Mesenchymal stem cell (in vitro differentiated cells and primary cell): ENCODE data around the gene FOXO6. TPM values are rescaled to one million over a fixed set of nuclear protein-coding genes. Genes with fewer than 3 reads are reported as not detected.
A peak's percentile ranks its signal among the peaks of the same experiment; 100 is the strongest.

Experiments
- DNase-seq: peaks from one replicate; pipeline ENCODE4 v3.0.0-alpha.2; 2013
- H2AFZ ChIP-seq: one replicate; pipeline ENCODE4 v1.6.1; 2013; ENCODE audit warnings: low read depth, mild to moderate bottlenecking, control low read depth, inconsistent platforms, low read length, moderate library complexity
- H2AK5ac ChIP-seq: 2 replicates; pipeline ENCODE4 v1.6.1; 2013; ENCODE audit warnings: low read length, moderate library complexity, mild to moderate bottlenecking, inconsistent platforms; ENCODE audit not compliant: severe bottlenecking
- H2BK120ac ChIP-seq: one replicate; pipeline ENCODE4 v1.6.1; 2013; ENCODE audit warnings: low read depth, mild to moderate bottlenecking, inconsistent platforms, low read length, moderate library complexity
- H2BK12ac ChIP-seq, 2 experiments: one replicate each; pipeline ENCODE4 v1.6.1; 2013; ENCODE audit warnings: inconsistent platforms in 2 of 2, low read length in 2 of 2, mild to moderate bottlenecking in 2 of 2, moderate library complexity in 2 of 2, control low read depth in 1 of 2
- H2BK15ac ChIP-seq: one replicate; pipeline ENCODE4 v1.6.1; 2013; ENCODE audit warnings: mild to moderate bottlenecking, low read depth, inconsistent platforms; ENCODE audit not compliant: poor library complexity, severe bottlenecking
- H2BK5ac ChIP-seq: 2 replicates; pipeline ENCODE4 v1.6.1; 2013; ENCODE audit warnings: low read depth, mild to moderate bottlenecking, low read length, control low read depth, inconsistent platforms; ENCODE audit not compliant: poor library complexity, severe bottlenecking
- H3K14ac ChIP-seq, 2 experiments: one replicate each; pipeline ENCODE4 v1.6.1; 2013; ENCODE audit warnings: inconsistent platforms in 2 of 2, low read length in 2 of 2, control low read depth in 1 of 2, mild to moderate bottlenecking in 1 of 2, moderate library complexity in 1 of 2
- H3K18ac ChIP-seq, 2 experiments: one replicate each; pipeline ENCODE4 v1.6.1; 2013; ENCODE audit warnings: inconsistent platforms in 2 of 2, low read length in 2 of 2, control low read depth in 1 of 2, low read depth in 1 of 2, mild to moderate bottlenecking in 1 of 2
- H3K23ac ChIP-seq, 2 experiments: one replicate each; pipeline ENCODE4 v1.6.1; 2013; ENCODE audit warnings: inconsistent platforms in 2 of 2, low read length in 2 of 2, mild to moderate bottlenecking in 2 of 2, moderate library complexity in 2 of 2, control low read depth in 1 of 2
- H3K27ac ChIP-seq: 2 replicates; pipeline ENCODE4 v1.5.1; 2013; ENCODE audit warnings: mild to moderate bottlenecking, moderate library complexity, low read length, control low read depth, inconsistent platforms; ENCODE audit not compliant: poor library complexity, severe bottlenecking
- H3K27me3 ChIP-seq, 2 experiments: 2 replicates each; pipeline versions ENCODE4 v1.6.1 to v1.7.0; 2013; ENCODE audit warnings: low read length in 2 of 2, mild to moderate bottlenecking in 2 of 2, moderate library complexity in 2 of 2, control low read depth in 1 of 2, inconsistent platforms in 1 of 2; ENCODE audit not compliant: control insufficient read depth in 1 of 2, insufficient read depth in 1 of 2
- H3K36me3 ChIP-seq, 2 experiments: 2 replicates each; pipeline versions ENCODE4 v1.6.1 to v1.7.0; 2013; ENCODE audit warnings: low read length in 2 of 2, control low read depth in 1 of 2, inconsistent platforms in 1 of 2, low read depth in 1 of 2, mild to moderate bottlenecking in 1 of 2; ENCODE audit not compliant: insufficient read depth in 2 of 2, control insufficient read depth in 1 of 2
- H3K4ac ChIP-seq, 2 experiments: one replicate each; pipeline ENCODE4 v1.6.1; 2013; ENCODE audit warnings: inconsistent platforms in 2 of 2, low read length in 2 of 2, mild to moderate bottlenecking in 2 of 2, moderate library complexity in 2 of 2, control low read depth in 1 of 2, low read depth in 1 of 2
- H3K4me1 ChIP-seq: 2 replicates; pipeline ENCODE4 v1.6.1; 2013; ENCODE audit warnings: low read depth, low read length, control low read depth; ENCODE audit not compliant: control insufficient read depth, insufficient read depth
- H3K4me2 ChIP-seq: 2 replicates; pipeline ENCODE4 v1.6.1; 2013; ENCODE audit warnings: low read length, mild to moderate bottlenecking, inconsistent platforms; ENCODE audit not compliant: poor library complexity, severe bottlenecking
- H3K4me3 ChIP-seq, 2 experiments: 2 replicates each; pipeline versions ENCODE4 v1.5.1 to v1.7.0; 2013; ENCODE audit warnings: low read length in 2 of 2, mild to moderate bottlenecking in 2 of 2, control low read depth in 1 of 2, low read depth in 1 of 2; ENCODE audit not compliant: insufficient read depth in 1 of 2
- H3K79me1 ChIP-seq: replicated peaks from 2 replicates; pipeline ENCODE4 v1.6.1; 2013; ENCODE audit warnings: mild to moderate bottlenecking, control low read depth, low read length, inconsistent platforms; ENCODE audit not compliant: poor library complexity, severe bottlenecking
- H3K9ac ChIP-seq: 2 replicates; pipeline ENCODE4 v1.7.0; 2013; ENCODE audit warnings: mild to moderate bottlenecking, low read length, moderate library complexity
- H3K9me3 ChIP-seq: 2 replicates; pipeline ENCODE4 v1.7.0; 2013; ENCODE audit warnings: mild to moderate bottlenecking, low read length; ENCODE audit not compliant: control insufficient read depth
- H4K8ac ChIP-seq: one replicate; pipeline ENCODE4 v1.6.1; 2013; ENCODE audit warnings: inconsistent platforms, mild to moderate bottlenecking, low read length, moderate library complexity
- H4K91ac ChIP-seq: one replicate; pipeline ENCODE4 v1.6.1; 2013; ENCODE audit warnings: mild to moderate bottlenecking, low read length, inconsistent platforms
- WGBS: methylation state at CpG from one replicate; pipeline ENCODE4 v1.1.7; 2013; ENCODE audit warnings: mixed read lengths; 5-methylcytosine and 5-hydroxymethylcytosine counted together
- polyA plus RNA-seq, 2 experiments: library from polyadenylated mRNA; stranded (reverse); fragments of 200-250 nt; gene quantifications; one replicate each; pipeline ENCODE4 v1.2.3, GENCODE V29; 2013

The FOXO6 gene
- 0.59 TPM for polyA plus RNA-seq (2013, experiment 1 of 2)
- 0.71 TPM for polyA plus RNA-seq (2013, experiment 2 of 2)

DNA sequence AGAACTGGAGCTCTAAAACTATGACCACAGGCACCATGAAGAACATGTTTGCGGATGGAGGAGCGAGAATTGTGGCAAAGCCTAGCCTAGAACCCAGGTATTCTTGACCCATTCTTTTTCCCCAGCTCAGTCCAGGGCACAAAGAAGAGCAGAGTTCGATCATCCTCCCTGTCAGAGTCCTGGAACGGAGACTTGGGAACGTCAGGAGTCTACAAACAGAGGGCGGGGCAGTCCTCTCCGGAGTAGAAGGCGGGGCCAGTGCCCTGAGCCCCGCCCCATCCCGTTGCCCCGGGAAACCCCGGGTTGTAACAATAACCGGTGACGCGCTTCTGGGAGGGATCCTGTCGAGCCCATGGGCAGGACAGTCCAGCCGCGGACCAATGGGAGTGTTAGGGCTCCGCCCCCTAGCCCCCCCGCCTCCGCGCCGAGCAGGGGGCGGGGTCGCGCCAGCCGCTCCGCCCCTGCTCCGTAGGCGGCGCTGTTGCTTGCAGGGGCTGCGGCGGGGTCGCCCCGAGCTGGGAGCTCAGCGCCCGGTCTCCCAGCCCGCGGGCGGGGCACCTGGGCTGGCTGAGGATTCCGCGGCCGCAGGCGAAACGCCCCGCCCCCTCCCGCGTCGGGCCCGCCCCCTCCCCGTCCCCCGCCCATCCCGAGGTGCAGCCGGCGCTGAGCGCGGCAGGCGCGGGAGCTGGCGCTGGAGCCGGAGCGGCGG lies at the start of gene FOXO6:
TSS of gene FOXO6 (plus strand) at position 649 of the 709 bp plus-strand sequence.
- H3K4me1 ChIP-seq = peaks cover 41% of the 10 kb centered on the region
- H3K4me2 ChIP-seq = peak within 1 kb of the TSS; percentile 92
- peaks cover 38 to 66% of the 10 kb centered on the region in 2 experiments for H3K27me3 ChIP-seq
- 3% methylated on average over 35 of the region's 63 CpGs for WGBS
- no peaks in the 10 kb centered on the region for H3K9me3 ChIP-seq
- H2BK12ac ChIP-seq = peak within 1 kb of the TSS; percentile 14 to 32
- no peak within 1 kb of the TSS for H2AK5ac ChIP-seq
- H3K4me3 ChIP-seq = peak within 1 kb of the TSS; percentile 67 to 69
- peak; percentile 98 for DNase-seq
- H3K18ac ChIP-seq = peak within 1 kb of the TSS in 1 of 2 experiments; percentile 26
- H3K79me1 ChIP-seq = no peaks in the 10 kb centered on the region
- peak within 1 kb of the TSS; percentile 78 for H2AFZ ChIP-seq
- H3K9ac ChIP-seq = peak within 1 kb of the TSS; percentile 41
- H3K23ac ChIP-seq = peak within 1 kb of the TSS in 1 of 2 experiments; percentile 62
- no peak within 1 kb of the TSS for H4K8ac ChIP-seq
- H3K14ac ChIP-seq = no peak within 1 kb of the TSS
- H4K91ac ChIP-seq = no peak within 1 kb of the TSS
- H2BK15ac ChIP-seq = peak within 1 kb of the TSS; percentile 68
- no peak within 1 kb of the TSS for H3K4ac ChIP-seq
- H2BK5ac ChIP-seq = no peak within 1 kb of the TSS
- no peak within 1 kb of the TSS for H3K27ac ChIP-seq
- no peaks in the 10 kb centered on the region for H3K36me3 ChIP-seq
- H2BK120ac ChIP-seq = no peak within 1 kb of the TSS

DNA sequence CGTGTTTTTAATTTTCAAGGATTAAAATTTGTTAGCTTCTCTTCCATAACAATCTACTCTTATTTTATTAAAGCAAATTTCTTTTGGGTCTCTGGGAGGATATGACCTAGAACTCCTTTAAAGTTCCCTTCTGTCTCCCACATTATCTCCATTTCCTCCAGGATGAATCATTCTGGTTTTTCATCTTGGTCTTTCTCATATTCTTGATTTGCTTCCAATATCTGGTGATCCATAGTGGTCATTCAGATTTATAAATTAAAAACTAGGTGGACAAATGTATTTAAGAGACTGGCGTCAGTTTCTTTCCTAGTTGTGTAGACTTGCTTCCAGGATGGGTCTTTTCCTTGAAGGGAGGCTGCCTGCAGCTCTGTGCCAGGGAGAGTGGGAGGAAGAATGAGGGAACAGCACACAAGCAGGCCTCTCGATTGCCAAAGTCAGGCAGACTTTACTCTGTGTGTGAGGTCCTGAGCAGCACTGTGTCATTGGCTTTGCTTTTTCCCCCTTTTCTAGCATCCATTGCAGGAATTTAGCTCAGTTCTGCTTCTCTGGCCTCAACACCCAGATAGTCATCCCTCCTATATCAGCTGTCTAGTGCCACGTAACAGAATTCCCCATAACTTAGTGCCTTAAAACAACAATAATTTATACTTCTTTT lies 48.1 kb upstream of the FOXO6 start:
- Histone ChIP-seq H2AFZ (no peak overlapping the region), H3K23ac (no peak overlapping the region)
- DNase-seq = no peak

DNA sequence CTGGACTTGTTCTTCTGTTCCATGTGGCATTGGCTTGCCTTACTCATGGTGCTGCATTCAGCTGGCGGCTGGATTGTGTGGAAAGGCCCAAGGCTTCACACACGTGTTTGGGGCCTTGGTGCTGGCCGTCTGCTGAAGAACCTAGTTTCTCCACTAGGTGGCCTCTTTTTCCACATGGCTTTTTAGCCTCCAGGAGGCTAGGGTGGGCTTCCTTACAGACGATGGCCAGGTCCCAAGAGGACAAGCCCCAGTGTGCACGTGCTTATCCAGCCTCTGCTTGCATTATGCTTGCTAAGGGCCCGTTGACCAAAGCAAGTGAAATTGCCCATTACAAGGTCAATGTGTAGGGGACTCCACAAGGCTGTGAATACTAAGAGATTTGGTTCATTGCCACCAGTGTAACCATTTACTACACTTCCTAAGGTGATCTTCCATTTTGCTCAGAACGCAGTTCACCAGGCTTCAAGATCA lies 47.5 kb upstream of the FOXO6 start:
- DNase-seq = peak; percentile 26
- Histone ChIP-seq H3K4me3 (no peak overlapping the region), H2BK5ac (no peak overlapping the region), H3K9ac (peak overlapping the region; percentile 64), H4K91ac (no peak overlapping the region), H3K4me2 (no peak overlapping the region), H3K27me3 (peaks cover 7 to 15% of the 10 kb centered on the region in 2 experiments), H3K79me1 (no peaks in the 10 kb centered on the region), H3K23ac (no peak overlapping the region), H2BK12ac (no peak overlapping the region), H4K8ac (no peak overlapping the region), H3K14ac (no peak overlapping the region), H3K9me3 (no peaks in the 10 kb centered on the region), H2AFZ (no peak overlapping the region), H2AK5ac (no peak overlapping the region), H3K36me3 (no peaks in the 10 kb centered on the region), H3K4me1 (peaks cover 2% of the 10 kb centered on the region), H3K27ac (no peak overlapping the region), H2BK120ac (no peak overlapping the region), H3K18ac (no peak overlapping the region), H2BK15ac (no peak overlapping the region), H3K4ac (no peak overlapping the region)
- 64% methylated on average over 7 of the region's 7 CpGs for WGBS

More for the DNA sequence above, 48.1 kb upstream of the FOXO6 start:
- no peak overlapping the region for H2BK5ac ChIP-seq
- no peak overlapping the region for H2AK5ac ChIP-seq
- no peaks in the 10 kb centered on the region for H3K9me3 ChIP-seq
- no peak overlapping the region for H3K27ac ChIP-seq
- no peak overlapping the region for H2BK120ac ChIP-seq
- H3K79me1 ChIP-seq = no peaks in the 10 kb centered on the region
- H3K4ac ChIP-seq = no peak overlapping the region
- peak overlapping the region; percentile 64 for H3K9ac ChIP-seq
- H3K27me3 ChIP-seq = peaks cover 7 to 11% of the 10 kb centered on the region in 2 experiments
- no peak overlapping the region for H2BK12ac ChIP-seq
- no peak overlapping the region for H4K8ac ChIP-seq
- no peak overlapping the region for H3K18ac ChIP-seq
- H3K14ac ChIP-seq = no peak overlapping the region
- H2BK15ac ChIP-seq = no peak overlapping the region
- 98% methylated on average over 2 of the region's 4 CpGs for WGBS
- no peak overlapping the region for H3K4me3 ChIP-seq
- no peaks in the 10 kb centered on the region for H3K36me3 ChIP-seq
- H4K91ac ChIP-seq = no peak overlapping the region
- no peak overlapping the region for H3K4me2 ChIP-seq
- H3K4me1 ChIP-seq = peaks cover 2% of the 10 kb centered on the region
